Measurements from ENCODE around the gene CYP1A1. TPM values are rescaled to one million over a fixed set of nuclear protein-coding genes. Genes with fewer than 3 reads are reported as not detected.
A peak's percentile ranks its signal among the peaks of the same experiment; 100 is the strongest.

CYP1A1 gene
- total RNA-seq, 3 donors from 2014 or later, result 0.80 to 32.1 (median 4.8) TPM

GRCh38 chr15:74696398-74696729 is 29.0 kb downstream of the CYP1A1 start:
- H3K4me3 ChIP-seq, result peak overlapping the region; percentile 65 to 90 (median 89)
- H3K4me1 ChIP-seq, result peaks cover 3 to 4% of the 10 kb centered on the region in 2 donors
- no peaks in the 10 kb centered on the region for H3K36me3 ChIP-seq
- TF ChIP-seq, protein P1, sequence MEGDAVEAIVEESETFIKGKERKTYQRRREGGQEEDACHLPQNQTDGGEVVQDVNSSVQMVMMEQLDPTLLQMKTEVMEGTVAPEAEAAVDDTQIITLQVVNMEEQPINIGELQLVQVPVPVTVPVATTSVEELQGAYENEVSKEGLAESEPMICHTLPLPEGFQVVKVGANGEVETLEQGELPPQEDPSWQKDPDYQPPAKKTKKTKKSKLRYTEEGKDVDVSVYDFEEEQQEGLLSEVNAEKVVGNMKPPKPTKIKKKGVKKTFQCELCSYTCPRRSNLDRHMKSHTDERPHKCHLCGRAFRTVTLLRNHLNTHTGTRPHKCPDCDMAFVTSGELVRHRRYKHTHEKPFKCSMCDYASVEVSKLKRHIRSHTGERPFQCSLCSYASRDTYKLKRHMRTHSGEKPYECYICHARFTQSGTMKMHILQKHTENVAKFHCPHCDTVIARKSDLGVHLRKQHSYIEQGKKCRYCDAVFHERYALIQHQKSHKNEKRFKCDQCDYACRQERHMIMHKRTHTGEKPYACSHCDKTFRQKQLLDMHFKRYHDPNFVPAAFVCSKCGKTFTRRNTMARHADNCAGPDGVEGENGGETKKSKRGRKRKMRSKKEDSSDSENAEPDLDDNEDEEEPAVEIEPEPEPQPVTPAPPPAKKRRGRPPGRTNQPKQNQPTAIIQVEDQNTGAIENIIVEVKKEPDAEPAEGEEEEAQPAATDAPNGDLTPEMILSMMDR (IDR thresholded peaks at IDR 0.05), result no peak
- TF ChIP-seq POLR2AphosphoS5 (IDR thresholded peaks at IDR 0.05), result no peak
- TF ChIP-seq POLR2A (IDR thresholded peaks at IDR 0.05), result no peak
- no peaks in the 10 kb centered on the region for H3K27me3 ChIP-seq
- H3K27ac ChIP-seq, result peak overlapping the region; percentile 89 to 90
- DNase-seq (ENCODE audit: low spot score in 2 of 2), result no peak
- intact Hi-C loops (cut with DNase I; ENCODE audit: low total_unique reads), result no loop called here
- no peaks in the 10 kb centered on the region for H3K9me3 ChIP-seq

DNA sequence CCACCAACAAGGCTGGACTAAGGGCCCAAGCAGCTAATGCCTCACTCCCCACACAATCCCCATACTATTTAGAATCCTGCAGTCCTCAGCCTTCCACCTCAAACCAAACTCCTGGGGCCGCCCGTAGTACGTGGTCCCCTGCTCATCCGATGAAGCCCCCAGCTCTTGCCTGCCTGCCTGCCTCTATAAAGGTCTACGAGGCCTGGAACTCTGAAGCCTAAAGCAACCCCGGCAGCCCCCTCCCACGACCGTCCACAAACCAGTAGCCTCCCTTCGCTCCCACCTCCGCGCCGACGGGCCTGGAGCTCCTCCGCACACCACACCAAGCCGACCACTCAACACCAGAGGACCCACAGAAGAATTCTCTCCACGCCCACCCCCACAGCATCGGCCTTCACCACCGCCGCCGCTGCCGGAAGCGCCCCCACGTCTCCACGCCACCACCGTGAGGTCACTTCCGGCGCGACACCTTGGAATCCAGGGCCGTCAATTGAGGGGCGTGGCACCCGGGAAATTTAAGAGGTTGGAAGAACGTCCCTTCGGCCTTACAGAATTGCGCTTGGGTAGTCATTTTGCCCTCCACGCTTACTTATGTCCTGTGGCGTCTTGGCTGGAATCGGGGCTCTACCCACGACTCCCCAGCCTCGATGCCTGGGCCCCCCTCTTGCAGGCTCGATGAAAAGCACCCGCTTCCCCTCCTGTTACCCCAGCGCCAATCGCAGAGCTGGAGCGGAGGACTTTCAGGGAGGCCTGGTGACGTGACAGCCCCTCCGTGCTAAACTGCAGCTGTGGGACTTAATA is 29.5 kb downstream of the CYP1A1 start, which contains the start of gene EDC3:
Gene EDC3 (minus strand): TSS at position 428 of the 801 bp plus-strand sequence. CDS start 20,900 bp downstream, outside the sequence.
- TF ChIP-seq, protein P1 (IDR thresholded peaks at IDR 0.05), result no peak
- TF ChIP-seq POLR2A (IDR thresholded peaks at IDR 0.05) (peak; percentile 18), POLR2AphosphoS5 (IDR thresholded peaks at IDR 0.05) (peak; percentile 47 to 89 (median 77))

DNA sequence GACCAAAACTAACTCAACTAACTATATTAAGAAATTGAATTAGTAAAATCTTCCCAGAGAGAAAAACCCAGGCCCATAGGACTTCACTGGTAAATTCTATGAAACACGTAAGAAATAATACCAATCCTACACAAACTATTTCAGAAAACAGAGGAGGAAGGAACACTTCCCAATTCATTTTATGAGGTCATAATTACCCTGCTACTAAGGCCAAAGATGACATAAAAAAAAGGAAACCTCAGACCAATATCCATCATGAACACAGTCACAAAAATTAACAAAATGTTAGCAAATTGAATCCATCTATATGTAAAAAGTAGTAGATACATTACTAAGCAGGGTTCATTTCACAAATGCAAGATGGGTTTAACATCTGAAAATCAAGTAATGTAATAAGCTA is 33.0 kb downstream of the CYP1A1 start:
- Histone ChIP-seq H3K27ac (no peak overlapping the region), H3K4me3 (no peak overlapping the region), H3K36me3 (no peaks in the 10 kb centered on the region), H3K9me3 (no peaks in the 10 kb centered on the region), H3K27me3 (no peaks in the 10 kb centered on the region), H3K4me1 (peaks cover 3 to 4% of the 10 kb centered on the region in 2 donors)
- no peak for DNase-seq (ENCODE audit: low spot score in 2 of 2)
- TF ChIP-seq, protein P1 (IDR thresholded peaks at IDR 0.05), result no peak
- no peak for TF ChIP-seq POLR2AphosphoS5 (IDR thresholded peaks at IDR 0.05)
- no peak for TF ChIP-seq POLR2A (IDR thresholded peaks at IDR 0.05)
- intact Hi-C loops (cut with DNase I; ENCODE audit: low total_unique reads), result no loop called here

More for the DNA sequence above, 29.5 kb downstream of the CYP1A1 start, which contains the start of gene EDC3:
- H3K4me1 ChIP-seq, result peaks cover 3 to 4% of the 10 kb centered on the region in 2 donors
- peak within 1 kb of the TSS; percentile 89 to 90 for H3K27ac ChIP-seq
- H3K36me3 ChIP-seq, result no peaks in the 10 kb centered on the region
- intact Hi-C loops (cut with DNase I; ENCODE audit: low total_unique reads), result no loop called here
- DNase-seq (ENCODE audit: low spot score in 2 of 2), result peak; percentile 75 to 80
- no peaks in the 10 kb centered on the region for H3K9me3 ChIP-seq
- H3K4me3 ChIP-seq, result peak within 1 kb of the TSS; percentile 65 to 90 (median 89)
- H3K27me3 ChIP-seq, result no peaks in the 10 kb centered on the region

GRCh38 chr15:74683758-74684157 is 41.6 kb downstream of the CYP1A1 start:
- Histone ChIP-seq H3K4me1 (no peaks in the 10 kb centered on the region), H3K27me3 (no peaks in the 10 kb centered on the region), H3K4me3 (no peak overlapping the region), H3K9me3 (no peaks in the 10 kb centered on the region), H3K36me3 (no peaks in the 10 kb centered on the region), H3K27ac (no peak overlapping the region)
- no peak for TF ChIP-seq POLR2AphosphoS5 (IDR thresholded peaks at IDR 0.05)
- no peak for TF ChIP-seq POLR2A (IDR thresholded peaks at IDR 0.05)
- TF ChIP-seq, protein P1 (IDR thresholded peaks at IDR 0.05), result no peak
- intact Hi-C loops (cut with DNase I; ENCODE audit: low total_unique reads), result no loop called here
- no peak for DNase-seq (ENCODE audit: low spot score in 2 of 2)

- H3K27ac ChIP-seq, result no peak overlapping the region
- TF ChIP-seq, protein P1 (IDR thresholded peaks at IDR 0.05), result no peak
- TF ChIP-seq POLR2AphosphoS5 (IDR thresholded peaks at IDR 0.05), result no peak
- TF ChIP-seq POLR2A (IDR thresholded peaks at IDR 0.05), result no peak
- DNase-seq (ENCODE audit: low spot score in 2 of 2), result no peak
- H3K27me3 ChIP-seq, result no peaks in the 10 kb centered on the region
- no peaks in the 10 kb centered on the region for H3K9me3 ChIP-seq
- no peaks in the 10 kb centered on the region for H3K4me1 ChIP-seq
- H3K36me3 ChIP-seq, result no peaks in the 10 kb centered on the region
- no peak overlapping the region for H3K4me3 ChIP-seq
- intact Hi-C loops (cut with DNase I; ENCODE audit: low total_unique reads), result no loop called here
Observed at GRCh38 chr15:74682954-74683353, 42.4 kb downstream of the CYP1A1 start.

All from breast epithelium (tissue), 4 donors.